GM12878 (cell line): ENCODE measurements around the gene ADAMTS17. TPM values are rescaled to one million over a fixed set of nuclear protein-coding genes. Genes with fewer than 3 reads are reported as not detected.

ENCODE experiments used
- ATAC-seq: fragments of 200-7000 bp; cut with Tn5 transposase; 3 replicates; pipeline ENCODE4 v1.9.1; 2020; ENCODE audit warnings: mild to moderate bottlenecking, moderate library complexity
- BruUV-seq: library from RNA; stranded (reverse); fragments of 400-500 nt; replicated peaks from 2 replicates; lab custom pipeline; 2021; lab: Mats Ljungman, UMichigan
- CTCF ChIA-PET: fragments of 300-600 bp; sonication (Branson Sonifier 250); formaldehyde crosslinking; extraction: SDS; loops from one replicate; lab custom pipeline; 2021; ENCODE audit warnings: inconsistent platforms; lab: Yijun Ruan, JAX
- POLR2A ChIA-PET: fragments of 350-600 bp; formaldehyde crosslinking; extraction: SDS; loops from one replicate; lab custom pipeline; 2021; ENCODE audit warnings: inconsistent platforms; lab: Charles Lee
- RAD21 ChIA-PET: fragments of 300-600 bp; sonication (Branson Sonifier 250); formaldehyde crosslinking; loops from one replicate; lab custom pipeline; 2023; ENCODE audit warnings: antibody characterized with exemption; ENCODE audit not compliant: unreplicated experiment; lab: Charles Lee
- SMC1A ChIA-PET: fragments of 300-600 bp; sonication (Branson Sonifier 250); formaldehyde crosslinking; loops from one replicate; lab custom pipeline; 2023; ENCODE audit not compliant: unreplicated experiment, uncharacterized antibody; lab: Charles Lee
- DNase-seq: peaks from one replicate; pipeline ENCODE4 v3.0.0-alpha.2; 2011; ENCODE audit warnings: low read depth, low spot score
- FAIRE-seq: peaks from 3 replicates; lab custom pipeline; 2011; peaks lifted over from hg19 to GRCh38; lab: Jason Lieb, UNC
- H2AFZ ChIP-seq: 2 replicates; pipeline ENCODE4 v1.6.0; 2011; ENCODE audit warnings: low read depth, low read length, control low read depth; ENCODE audit not compliant: control insufficient read depth
- H3K27ac ChIP-seq: 2 replicates; pipeline ENCODE4 v1.5.1; 2011; ENCODE audit warnings: control low read depth; ENCODE audit not compliant: control insufficient read depth, insufficient read depth
- H3K27me3 ChIP-seq, 2 experiments: replicated peaks in 1 of 2; 2 replicates each; pipeline versions ENCODE4 v1.6.0 to v1.6.1; 2011; ENCODE audit warnings: low read length in 1 of 2; ENCODE audit not compliant: control insufficient read depth in 2 of 2, insufficient read depth in 2 of 2
- H3K36me3 ChIP-seq, 2 experiments: 2 replicates each; pipeline ENCODE4 v1.5.1; 2011; ENCODE audit warnings: low read length in 1 of 2; ENCODE audit not compliant: control insufficient read depth in 2 of 2, insufficient read depth in 2 of 2
- H3K4me1 ChIP-seq: 2 replicates; pipeline ENCODE4 v1.6.1; 2011; ENCODE audit warnings: mild to moderate bottlenecking, low read length, moderate library complexity, mixed read lengths; ENCODE audit not compliant: control insufficient read depth, insufficient read depth
- H3K4me2 ChIP-seq: 2 replicates; pipeline ENCODE4 v1.6.0; 2011; ENCODE audit warnings: control low read depth; ENCODE audit not compliant: control insufficient read depth, insufficient read depth
- H3K4me3 ChIP-seq: fragments of 200-600 bp; sonication (generic); 2 replicates; pipeline ENCODE4 v1.5.1; 2016
- H3K79me2 ChIP-seq: 2 replicates; pipeline ENCODE4 v1.6.0; 2011; ENCODE audit warnings: low read length; ENCODE audit not compliant: control insufficient read depth, insufficient read depth
- H3K9ac ChIP-seq: 2 replicates; pipeline ENCODE4 v1.8.0; 2011; ENCODE audit warnings: low read length, control low read depth, mixed read lengths; ENCODE audit not compliant: control insufficient read depth, insufficient read depth
- H3K9me3 ChIP-seq: replicated peaks from 3 replicates; pipeline ENCODE4 v1.5.1; 2011; ENCODE audit warnings: mild to moderate bottlenecking, low read length; ENCODE audit not compliant: control insufficient read depth, insufficient read depth
- H4K20me1 ChIP-seq: 2 replicates; pipeline ENCODE4 v1.6.0; 2011; ENCODE audit not compliant: control insufficient read depth, insufficient read depth
- BCL11A ChIP-seq: IDR thresholded peaks from 2 replicates; pipeline ENCODE4 v1.6.1; 2011; ENCODE audit warnings: low read depth, low read length
- GABPA ChIP-seq: IDR thresholded peaks from 2 replicates; pipeline ENCODE4 v1.6.1; 2014; ENCODE audit warnings: antibody characterized with exemption, low read depth, mild to moderate bottlenecking, inconsistent platforms
- HDAC6 ChIP-seq: fragments of 200-600 bp; sonication (generic); IDR thresholded peaks from one replicate; pipeline ENCODE4 v1.8.0; 2017; ENCODE audit warnings: antibody characterized with exemption; ENCODE audit not compliant: unreplicated experiment
- IKZF2 ChIP-seq, 2 experiments: fragments of 450-650 bp; IDR thresholded peaks; 2 replicates each; pipeline ENCODE4 v1.6.1; 2017; ENCODE audit warnings: mild to moderate bottlenecking in 2 of 2, moderate library complexity in 2 of 2
- MAX ChIP-seq: IDR thresholded peaks from 2 replicates; pipeline ENCODE4 v1.6.1; 2012; ENCODE audit warnings: low read depth, low read length, improper control_type of control experiment
- RCOR1 ChIP-seq: conservative IDR thresholded peaks from 2 replicates; pipeline ENCODE4 v1.6.1; 2012; ENCODE audit warnings: low read depth, low read length, improper control_type of control experiment
- WGBS: methylation state at CpG from one replicate; pipeline ENCODE4 v1.1.6; 2016; ENCODE audit warnings: low lambda C conversion rate; ENCODE audit not compliant: insufficient replicate concordance, insufficient coverage; ENCODE audit errors: missing lambda C conversion rate; 5-methylcytosine and 5-hydroxymethylcytosine counted together
- in situ Hi-C: fragments of 300-500 bp; cut with MboI; formaldehyde crosslinking; loops from 9 replicates; pipeline ENCODE4 v1.14.3; 2018; ENCODE audit warnings: mixed read lengths
- intact Hi-C: fragments of 100-400 bp; cut with micrococcal nuclease; formaldehyde crosslinking; loops from one replicate; pipeline ENCODE4 v1.14.2; 2022; ENCODE audit not compliant: unreplicated experiment
- polyA plus RNA-seq, 11 experiments: library from polyadenylated mRNA; depleted of rRNA in 4 of 11; unstranded in 6 of 11; stranded (reverse) in 5 of 11; fragments of >200 nt; fragmentation: Nextera tagmentation in 4 of 11; fragmentation: Illumina TruSeq in 1 of 11; extraction: Ambion mirVana in 4 of 11; extraction: Trizol in 1 of 11; gene quantifications; 1 replicate in 1 of 11; 2 replicates in 10 of 11; pipeline versions ENCODE4 v1.2.1 to v1.2.3, GENCODE V29; 2011 to 2016; ENCODE audit warnings: inconsistent platforms in 2 of 11, missing spikeins in 2 of 11, low read depth in 1 of 11
- total RNA-seq, 4 experiments: library from RNA; depleted of rRNA in 3 of 4; stranded (reverse); fragments of >200 nt in 3 of 4; fragmentation: Illumina TruSeq in 1 of 4; extraction: Trizol in 1 of 4; gene quantifications; 2 replicates each; pipeline versions ENCODE4 v1.2.1 to v1.2.3, GENCODE V29; 2013 to 2021

The ADAMTS17 gene
- total and polyA plus RNA-seq, 10 of the 15 experiments (the other 5 are each of a cell fraction or from before 2014, with no cell fraction given) = 0.04 to 0.50 (median 0.10) TPM; not detected in 4

GRCh38 chr15:99970891-99971430, 370.8 kb downstream of the ADAMTS17 start (continued):
- no peak for TF ChIP-seq GABPA
- TF ChIP-seq BCL11A = no peak
- no peak for TF ChIP-seq MAX
- no peak for TF ChIP-seq RCOR1
- no peak for TF ChIP-seq HDAC6

- no peak for ATAC-seq
- no peaks in the 10 kb centered on the region for H3K36me3 ChIP-seq
- TF ChIP-seq IKZF2 (IDR thresholded peaks at IDR 0.05) = no peak
- no peak overlapping the region for H3K4me3 ChIP-seq
- DNase-seq = no peak
- no peaks in the 10 kb centered on the region for H3K27me3 ChIP-seq
- intact Hi-C loops = no loop called here
- ChIA-PET RAD21 (no interaction called here), CTCF (no interaction called here), SMC1A (no interaction called here), POLR2A (no interaction called here)
- H3K27ac ChIP-seq = no peak overlapping the region
- no peaks in the 10 kb centered on the region; the same call in 2 of the 3 replicates for H3K9me3 ChIP-seq
- no TSS peak for BruUV-seq
- no peaks in the 10 kb centered on the region for H3K79me2 ChIP-seq
- no peak overlapping the region for H3K9ac ChIP-seq
- no peaks in the 10 kb centered on the region for H4K20me1 ChIP-seq
- FAIRE-seq = no peak
- H3K4me1 ChIP-seq = no peaks in the 10 kb centered on the region
- H3K4me2 ChIP-seq = no peak overlapping the region
- 29% methylated on average over 8 of the region's 8 CpGs for WGBS
- H2AFZ ChIP-seq = no peak overlapping the region
- in situ Hi-C loops = no loop called here
Observed at GRCh38 chr15:99969261-99969920, 372.4 kb downstream of the ADAMTS17 start.
